ENCODE measurements around the gene ACYP2.
A peak's percentile ranks its signal among the peaks of the same experiment; 100 is the strongest.

GRCh38 chr2:54106631-54107454 lies 8.6 kb upstream of the ACYP2 start:
- peak; percentile 43 to 78 (median 62) for TF ChIP-seq CTCF (IDR thresholded peaks at IDR 0.05)
- no peak for TF ChIP-seq POLR2A (IDR thresholded peaks at IDR 0.05)
